HG03103 (cell line): ENCODE results near the gene RAB29.

ENCODE experiments used
- ATAC-seq: cut with Tn5 transposase; IDR thresholded peaks from one replicate; pipeline ENCODE4 v1.9.1; 2021; ENCODE audit warnings: low read depth; ENCODE audit not compliant: unreplicated experiment

The RAB29 gene

DNA sequence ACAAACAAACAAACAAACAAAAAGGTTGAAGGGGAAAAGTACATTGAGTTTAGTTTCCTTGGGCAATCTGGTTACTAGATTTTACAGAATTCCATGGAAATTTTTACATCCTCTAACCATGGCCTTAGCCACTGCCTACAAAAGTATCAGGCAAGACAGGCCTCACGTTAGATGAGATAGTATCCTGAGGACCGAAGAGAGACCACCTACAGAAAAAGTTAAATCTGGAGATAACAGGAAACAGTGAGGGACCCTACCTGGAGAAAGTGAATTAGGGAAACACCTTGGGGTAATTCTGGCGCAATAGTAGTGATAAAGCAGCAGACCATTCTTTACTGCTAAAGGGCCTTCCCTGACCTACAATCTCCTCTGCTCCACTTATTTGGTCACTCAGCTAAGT, 8.7 kb downstream of the RAB29 start:
- no peak for ATAC-seq

DNA sequence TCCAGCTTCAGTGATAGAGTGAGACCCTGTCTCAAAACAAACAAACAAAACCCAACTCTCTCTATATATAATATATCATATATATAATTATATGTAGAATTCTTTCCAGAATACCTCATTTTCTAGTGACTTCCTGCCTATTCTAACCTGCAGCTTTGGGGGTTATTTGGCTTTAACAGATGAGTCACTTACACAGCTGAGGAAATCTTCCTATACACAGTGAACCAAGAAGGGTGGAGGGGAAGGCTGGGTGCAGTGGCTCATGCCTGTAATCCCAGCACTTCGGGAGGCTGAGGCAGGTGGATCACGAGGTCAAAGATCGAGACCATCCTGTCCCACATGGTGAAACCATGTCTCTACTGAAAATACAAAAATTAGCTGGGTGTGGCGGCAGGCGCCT, 9.2 kb downstream of the RAB29 start:
- no peak for ATAC-seq

DNA sequence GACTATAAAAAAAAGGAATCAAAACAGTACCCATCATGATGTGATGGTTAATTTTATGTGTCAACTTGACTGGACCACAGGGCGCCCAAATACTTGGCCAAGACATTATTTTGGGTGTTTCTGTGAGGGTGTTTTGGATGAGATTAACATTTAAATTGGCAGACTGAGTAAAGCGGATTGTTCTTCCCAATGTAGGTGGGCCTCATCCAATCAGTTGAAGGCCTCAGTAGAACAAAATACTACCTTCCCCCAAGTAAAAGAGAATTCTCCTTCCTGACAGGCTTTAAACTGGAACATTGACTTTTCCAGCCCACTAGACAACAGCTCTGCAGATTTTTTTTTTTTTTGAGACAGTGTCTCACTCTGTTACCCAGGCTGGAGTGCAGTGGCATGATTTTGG, 10.7 kb downstream of the RAB29 start:
- no peak for ATAC-seq

DNA sequence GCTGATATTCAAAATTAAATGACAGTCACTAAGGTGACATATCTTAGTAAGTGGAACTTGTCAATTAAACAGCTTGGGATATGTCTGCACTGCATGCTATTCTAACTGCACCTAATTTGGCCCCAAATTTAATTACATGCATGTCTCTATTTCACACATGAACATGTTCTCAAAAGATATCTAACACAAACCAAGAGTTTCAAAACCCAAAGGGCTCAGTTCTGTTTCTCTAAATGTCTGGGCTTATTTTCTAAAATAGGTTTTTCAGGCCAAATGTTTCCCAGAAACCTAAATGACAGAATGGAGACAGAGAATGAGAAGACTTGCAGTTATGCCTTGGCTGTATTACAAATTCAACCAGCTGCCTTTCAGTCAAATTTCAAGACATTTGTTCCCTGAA, 11.3 kb downstream of the RAB29 start:
- no peak for ATAC-seq

DNA sequence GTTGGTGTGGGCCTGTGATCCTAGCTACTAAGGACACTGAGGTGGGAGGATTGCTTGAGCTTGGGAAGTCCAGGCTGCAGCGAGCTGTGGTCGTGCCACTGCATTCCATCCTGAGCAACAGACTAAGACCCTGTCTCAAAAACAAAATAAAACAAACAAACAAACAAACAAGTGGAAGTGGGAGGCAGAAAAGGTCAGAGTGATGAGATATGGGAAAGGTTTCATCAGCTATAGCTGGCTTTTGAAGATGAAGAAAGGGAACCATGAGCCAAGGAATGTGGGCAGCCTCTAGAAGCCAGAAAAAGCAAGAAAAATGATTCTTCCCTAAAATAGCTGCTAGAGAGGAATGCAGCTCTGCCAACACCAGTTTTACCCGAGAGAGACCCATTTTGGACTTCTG, 14.7 kb downstream of the RAB29 start:
- ATAC-seq = no peak

DNA sequence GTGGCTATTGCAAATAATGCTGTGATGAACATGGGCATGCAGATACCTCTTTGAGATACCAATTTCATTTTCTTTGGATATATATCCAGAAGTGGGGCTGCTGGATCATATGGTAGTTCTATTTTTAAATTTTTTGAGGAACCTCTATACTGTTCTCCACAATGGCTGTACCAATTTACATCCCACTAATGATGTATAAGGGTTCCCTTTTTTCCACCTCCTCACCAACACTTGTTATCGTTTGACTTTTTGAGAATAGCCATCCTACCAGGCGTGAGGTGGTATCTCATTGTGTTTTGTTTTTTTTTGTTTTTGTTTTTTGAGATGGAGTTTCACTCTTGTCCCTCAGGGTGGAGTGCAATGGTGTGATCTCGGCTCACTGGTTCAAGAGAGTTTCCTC, 18.7 kb downstream of the RAB29 start:
- ATAC-seq = no peak

DNA sequence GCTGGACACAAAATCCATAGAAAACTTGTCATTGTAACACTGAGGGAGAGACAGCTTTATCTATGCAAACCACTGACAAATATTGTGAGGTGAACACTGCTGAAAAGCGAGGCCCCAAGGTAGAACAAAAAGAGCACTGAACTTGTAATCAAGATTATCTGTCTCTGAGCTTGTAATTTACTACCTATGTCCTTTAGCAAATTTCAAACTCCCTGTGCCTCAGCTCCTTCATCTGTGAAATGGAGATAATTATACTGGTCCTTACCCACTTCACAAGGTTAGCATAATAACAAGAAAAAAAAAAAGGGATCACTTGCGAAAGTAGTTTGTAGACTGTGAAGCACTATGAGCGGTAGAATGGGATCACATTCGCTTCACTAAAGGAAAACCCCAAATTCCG, 20.4 kb downstream of the RAB29 start:
- ATAC-seq = no peak

DNA sequence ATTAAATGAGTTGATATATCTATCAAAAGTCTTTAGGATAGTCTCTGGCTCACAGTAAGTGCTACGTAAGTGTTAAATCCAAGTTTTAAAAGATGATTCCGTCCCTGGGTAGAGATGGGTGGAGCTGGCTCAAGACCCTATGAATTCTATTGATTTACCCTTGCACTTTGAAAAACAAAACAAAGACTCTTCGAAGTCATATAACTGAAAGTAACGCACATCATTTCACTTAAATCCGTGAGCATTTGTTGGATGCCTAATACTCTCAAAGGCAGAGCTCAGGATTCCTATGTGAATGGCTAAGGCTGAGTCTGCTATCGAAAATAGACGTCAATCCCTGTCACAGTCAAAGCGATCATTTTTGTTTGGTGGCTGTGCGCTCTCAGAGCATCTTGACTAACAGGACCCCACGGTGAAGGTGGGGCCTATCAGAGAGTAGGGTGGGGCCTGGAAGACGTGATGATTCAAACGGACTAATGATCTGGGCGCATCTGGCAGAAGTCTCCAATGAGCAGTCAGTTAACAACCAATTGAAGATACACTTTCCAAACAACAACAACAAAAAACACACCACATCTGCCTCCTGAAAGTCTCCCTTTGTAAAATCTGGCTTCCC, 24.1 kb downstream of the RAB29 start:
- ATAC-seq = no peak

DNA sequence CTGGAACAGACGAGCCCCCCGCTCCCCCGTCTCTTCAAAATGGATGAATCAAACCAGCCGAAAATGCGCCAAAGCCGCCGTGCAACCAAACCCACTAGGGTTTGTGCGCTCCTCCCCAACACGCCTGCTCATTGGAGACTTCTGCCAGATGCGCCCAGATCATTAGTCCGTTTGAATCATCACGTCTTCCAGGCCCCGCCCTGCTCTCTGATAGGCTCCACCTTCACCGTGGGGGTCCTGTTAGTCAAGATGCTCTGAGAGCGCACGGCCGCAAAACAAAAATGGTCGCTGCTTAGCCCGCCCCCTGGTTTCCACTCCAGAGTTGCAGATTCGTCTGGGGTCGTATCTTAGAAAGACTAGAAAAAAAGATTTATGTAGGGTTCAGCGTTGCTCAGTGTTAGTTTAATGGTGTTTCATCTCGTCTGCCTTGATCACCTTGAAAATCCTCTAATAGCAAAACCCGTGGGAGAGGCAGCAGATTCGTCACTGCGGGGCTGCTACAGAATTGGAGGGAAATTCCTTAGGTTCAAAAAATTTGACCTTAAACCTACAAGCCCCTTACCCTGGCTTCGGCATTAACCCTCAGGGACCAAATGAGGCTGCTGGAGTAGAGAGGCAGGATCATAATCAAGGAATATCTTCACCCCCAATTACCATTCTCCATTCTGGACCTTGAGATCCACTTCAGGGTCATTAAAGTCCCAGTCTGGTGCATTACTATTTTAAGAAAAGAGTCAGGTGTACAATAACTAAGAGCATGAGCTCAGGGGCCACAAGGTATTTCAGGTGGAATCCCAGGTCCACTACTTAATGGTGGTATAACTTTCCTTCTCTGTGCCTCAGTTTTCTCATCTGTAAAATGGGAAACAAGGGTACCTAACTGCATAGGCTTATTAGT, 24.9 kb downstream of the RAB29 start, which contains the start of gene NUCKS1:
NUCKS1 (minus strand) TSS at position 45 of the 898 bp plus-strand sequence. CDS start 209 bp downstream, outside the sequence.
- ATAC-seq = peak; percentile 79

DNA sequence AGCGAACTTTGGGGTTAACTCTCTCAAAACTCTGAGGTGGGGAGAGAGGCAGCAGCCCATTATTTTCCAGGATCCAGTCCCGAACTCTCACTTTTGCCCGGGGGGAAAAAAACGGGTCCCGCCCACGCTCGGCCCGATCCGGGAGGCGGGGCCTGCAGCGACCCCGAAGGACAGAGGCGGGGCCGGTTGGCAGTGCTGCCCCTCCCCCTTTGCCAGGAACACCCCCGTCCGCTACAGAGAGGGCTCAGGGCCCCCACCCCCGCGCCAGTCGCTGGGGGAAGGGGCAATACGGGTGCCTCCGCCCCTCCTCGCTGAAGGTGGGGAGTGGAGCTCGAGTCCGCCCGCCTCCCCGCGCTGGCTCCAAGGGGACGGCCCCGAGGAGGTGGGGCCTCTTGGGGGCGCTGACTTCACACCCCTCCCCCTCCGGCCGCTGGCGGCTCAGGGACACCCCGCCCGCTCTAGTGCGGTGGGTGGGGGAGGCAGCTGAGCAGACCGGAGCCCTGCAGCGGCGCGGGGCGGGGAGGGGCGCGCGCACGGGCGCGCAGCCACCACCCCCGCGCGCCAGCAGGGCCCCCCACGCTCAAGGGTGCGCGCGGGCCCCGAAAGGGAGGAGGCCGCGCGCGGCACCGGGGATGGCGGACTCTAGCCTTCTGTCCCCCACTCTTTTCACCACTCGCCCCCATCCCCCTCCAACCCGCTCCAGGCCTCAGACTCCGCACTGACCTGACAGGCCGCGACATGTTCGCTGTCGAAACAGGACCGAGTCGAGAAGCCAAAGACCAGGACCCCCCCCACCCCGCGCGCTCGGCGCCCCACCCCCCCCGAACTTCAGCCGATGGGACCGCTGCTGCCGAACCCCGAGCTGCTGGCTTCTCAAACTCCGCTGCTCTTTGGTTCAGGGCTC, 25.8 kb downstream of the RAB29 start:
- peak; percentile 78 for ATAC-seq

DNA sequence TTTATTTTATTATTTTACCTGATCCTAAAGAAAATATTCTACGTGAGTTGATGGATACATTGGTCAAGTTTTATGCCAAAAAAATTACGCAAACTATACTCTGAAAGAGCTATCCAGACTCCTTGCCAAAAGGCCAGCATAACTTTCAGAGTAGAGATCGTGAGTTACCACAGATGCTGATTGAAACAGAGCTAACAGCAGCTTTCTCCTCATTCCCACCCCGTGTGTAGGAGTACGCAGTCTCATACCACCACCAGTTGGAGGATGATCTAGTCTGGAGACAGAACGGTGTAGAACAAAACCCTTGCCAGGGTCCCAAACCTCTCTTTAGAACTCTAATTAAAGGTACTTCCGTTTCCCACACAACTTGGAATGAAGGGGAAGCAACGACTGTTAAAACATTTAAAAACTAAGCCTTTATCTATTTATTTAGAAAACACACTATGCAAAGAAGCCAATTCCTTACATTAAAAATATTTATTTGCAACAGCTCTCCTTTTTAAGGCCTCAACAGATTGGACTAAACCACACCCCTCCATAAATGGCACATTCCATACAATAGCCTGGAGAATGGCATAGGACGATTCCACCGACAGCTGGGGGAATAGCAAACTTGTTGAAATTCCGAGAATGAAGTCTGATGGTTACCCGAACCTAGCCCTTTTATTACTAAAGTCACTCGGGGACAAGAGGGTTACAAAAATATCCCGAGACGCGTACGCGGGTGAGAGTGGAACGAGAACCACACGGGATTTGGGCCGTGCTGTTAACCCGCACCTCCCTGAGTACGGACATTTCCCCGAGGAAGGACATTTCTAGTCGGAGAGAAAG, 26.7 kb downstream of the RAB29 start:
- peak; percentile 2 for ATAC-seq

DNA sequence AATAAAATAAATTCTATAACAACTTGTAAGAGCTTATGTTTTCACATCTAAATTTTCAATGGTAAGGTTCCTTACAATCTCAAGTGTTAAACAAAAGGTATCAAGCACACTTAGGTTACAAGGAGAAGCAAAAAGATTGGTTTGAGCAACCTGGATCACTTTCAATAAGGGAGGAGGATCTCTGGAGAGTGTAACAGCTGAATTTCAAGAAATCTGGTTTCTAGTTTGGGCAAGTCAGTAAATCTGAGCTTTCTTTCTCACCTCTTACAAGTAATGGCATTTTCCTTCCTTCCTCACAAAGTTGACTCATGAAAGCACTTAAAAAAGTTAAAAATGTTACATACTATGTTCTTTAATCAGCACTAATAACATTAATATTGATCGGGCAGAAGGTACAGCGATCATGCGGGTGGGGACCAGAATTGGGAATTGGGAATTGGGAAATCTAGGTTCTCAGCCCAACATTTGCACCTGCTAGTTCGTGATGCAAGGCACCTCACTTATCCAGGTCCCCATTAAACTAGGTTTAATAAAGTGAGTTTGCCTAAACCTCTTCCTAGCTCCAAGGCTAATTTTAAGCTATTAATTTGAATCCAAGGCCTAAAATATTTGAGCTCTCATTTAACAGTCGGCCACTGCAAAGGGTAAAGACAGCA, 28.4 kb downstream of the RAB29 start:
- no peak for ATAC-seq

DNA sequence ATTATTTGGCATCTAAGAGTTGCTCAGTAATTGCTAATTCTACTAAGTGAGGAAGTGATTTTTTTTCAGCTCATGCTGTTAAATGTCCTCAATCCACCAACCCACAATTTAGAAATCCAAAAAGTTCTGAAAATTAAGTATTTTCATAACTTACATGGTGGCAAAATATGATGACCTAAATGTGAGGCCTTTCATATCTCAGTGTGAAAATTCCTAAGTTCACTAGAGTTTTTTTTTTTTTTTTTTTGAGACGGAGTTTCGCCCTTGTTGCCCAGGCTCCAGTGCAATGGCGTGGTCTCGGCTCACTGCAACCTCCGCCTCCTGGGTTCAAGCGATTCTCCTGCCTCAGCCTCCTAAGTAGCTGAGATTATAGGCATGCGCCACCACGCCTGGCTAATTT, 30.9 kb downstream of the RAB29 start:
- ATAC-seq = no peak

DNA sequence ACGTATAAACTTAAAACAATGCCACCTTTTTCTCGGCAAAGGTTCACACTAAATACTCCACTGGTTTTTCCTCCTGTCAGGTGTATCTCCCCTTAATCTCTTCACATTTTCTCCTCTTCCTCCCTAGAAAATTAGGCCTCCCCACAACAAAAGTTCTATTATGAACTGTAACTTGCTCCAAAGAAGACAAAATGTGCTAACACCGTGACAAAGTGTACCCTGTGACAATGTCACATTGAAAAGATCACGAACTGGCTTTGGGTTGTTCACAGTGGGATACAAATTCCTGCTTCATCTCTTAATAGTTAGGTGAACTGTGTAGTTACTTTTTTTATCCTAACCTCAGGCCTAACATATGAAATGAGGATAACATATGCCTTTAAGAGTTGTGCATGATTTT, 31.3 kb downstream of the RAB29 start:
- no peak for ATAC-seq

DNA sequence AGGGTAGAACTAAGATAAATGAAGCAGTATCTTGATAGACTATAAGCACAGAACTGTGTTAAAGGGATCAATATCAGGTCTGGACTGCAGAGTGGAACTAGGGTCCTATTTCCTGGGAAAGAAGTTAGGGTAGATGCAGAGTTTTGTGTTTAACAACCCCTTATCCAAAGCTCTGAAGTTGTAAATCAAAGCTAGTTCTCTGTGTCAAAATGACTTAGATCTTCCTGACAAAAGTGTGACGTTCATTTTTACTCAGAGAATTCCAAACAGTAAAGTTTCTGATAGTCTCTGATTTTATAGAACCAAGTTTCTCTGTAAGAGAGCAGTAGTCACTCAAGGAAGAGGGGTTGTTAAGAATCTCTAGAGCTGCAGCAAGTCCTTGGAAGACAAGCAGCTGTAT, 33.6 kb downstream of the RAB29 start:
- ATAC-seq = no peak

DNA sequence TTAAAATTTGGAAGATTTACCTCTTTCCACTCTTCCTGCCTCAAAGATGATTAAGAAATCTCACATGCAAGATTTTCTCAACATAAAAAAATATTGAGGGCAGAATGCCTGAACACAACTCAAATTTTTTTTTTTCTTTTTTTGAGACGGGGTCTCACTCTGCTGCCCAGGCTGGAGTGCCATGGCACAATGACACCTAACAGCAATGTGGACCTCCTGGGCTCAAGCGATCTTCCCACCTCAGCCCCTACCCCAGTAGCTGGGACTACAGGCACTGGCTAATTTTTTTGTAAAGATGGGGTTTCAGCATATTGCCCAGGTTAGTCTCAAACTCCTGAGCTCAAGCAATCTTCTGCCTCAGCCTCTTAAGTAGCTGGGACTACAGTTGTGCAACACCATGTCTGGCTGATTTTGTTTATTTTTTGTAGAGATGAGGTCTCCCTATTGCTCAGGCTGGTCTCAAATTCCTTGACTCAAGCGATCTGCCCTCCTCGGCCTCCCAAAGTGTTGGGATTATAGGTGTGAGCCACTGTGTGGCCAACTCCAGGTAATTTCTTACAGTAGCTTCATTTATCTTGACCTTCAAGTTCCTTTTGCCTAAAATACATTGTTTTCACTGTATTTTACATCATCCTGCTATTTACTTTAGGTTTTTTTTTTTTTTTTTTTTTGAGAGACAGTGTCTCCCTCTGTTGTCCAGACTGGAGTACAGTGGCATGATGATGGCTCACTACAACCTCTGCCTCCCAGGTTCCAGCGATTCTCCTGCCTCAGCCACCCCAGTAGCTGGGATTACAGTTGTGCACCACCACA, 35.7 kb downstream of the RAB29 start:
- ATAC-seq = no peak

DNA sequence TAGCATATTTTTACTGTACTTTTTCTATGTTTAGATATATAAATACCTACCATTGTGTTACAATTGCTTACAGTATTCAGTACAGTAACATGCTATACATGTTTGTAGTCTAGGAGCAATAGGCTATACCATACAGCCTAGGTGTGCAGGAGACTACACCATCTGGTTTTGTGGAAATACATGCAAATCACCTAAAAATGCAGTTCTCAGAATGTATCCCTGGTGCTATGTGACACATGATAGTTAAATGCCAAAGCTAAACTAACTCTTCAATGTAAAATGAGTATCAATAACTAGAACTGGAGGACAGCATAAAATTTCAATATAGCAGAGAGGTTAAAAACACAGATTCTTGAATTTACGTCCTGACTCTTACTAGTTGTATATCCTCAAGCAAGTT, 40.1 kb downstream of the RAB29 start:
- no peak for ATAC-seq

DNA sequence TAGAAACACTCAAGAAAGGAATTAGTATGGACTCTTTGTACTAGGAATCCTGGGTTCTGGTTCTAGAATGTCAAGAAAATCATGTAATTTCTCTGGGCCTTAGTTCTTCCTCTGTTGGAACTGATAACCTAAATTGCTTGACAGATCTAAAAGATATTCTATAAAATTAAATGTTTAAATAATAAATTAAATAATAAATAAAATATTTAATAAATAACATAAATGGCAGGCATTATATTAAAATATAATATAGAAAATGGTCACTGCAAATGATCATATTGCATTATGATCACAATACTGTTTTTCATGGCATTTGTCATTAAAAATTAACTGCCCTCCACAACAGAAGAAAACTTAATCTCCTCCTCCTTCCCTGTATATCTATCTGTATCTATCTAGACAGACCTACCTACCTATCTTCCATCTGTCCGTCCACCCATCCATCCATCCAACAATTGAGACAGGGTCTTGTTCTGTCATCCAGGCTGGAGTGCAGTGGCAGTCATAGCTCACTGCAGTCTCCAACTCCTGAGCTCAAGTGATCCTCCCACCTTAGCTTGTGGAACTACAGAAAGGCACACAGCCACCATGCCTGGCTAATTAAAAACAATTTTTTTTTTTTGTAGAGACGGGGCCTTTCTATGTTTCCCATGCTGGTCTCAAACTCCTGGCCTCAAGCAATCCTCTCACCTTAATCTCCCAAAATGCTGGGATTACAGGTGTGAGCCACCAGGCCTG, 41.7 kb downstream of the RAB29 start:
- no peak for ATAC-seq
